ENCODE measurements around the gene RNPEPL1.

GRCh38 chr2:240568678-240569522 is 616 bp downstream of the RNPEPL1 start:
- TF ChIP-seq, protein P1, sequence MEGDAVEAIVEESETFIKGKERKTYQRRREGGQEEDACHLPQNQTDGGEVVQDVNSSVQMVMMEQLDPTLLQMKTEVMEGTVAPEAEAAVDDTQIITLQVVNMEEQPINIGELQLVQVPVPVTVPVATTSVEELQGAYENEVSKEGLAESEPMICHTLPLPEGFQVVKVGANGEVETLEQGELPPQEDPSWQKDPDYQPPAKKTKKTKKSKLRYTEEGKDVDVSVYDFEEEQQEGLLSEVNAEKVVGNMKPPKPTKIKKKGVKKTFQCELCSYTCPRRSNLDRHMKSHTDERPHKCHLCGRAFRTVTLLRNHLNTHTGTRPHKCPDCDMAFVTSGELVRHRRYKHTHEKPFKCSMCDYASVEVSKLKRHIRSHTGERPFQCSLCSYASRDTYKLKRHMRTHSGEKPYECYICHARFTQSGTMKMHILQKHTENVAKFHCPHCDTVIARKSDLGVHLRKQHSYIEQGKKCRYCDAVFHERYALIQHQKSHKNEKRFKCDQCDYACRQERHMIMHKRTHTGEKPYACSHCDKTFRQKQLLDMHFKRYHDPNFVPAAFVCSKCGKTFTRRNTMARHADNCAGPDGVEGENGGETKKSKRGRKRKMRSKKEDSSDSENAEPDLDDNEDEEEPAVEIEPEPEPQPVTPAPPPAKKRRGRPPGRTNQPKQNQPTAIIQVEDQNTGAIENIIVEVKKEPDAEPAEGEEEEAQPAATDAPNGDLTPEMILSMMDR (IDR thresholded peaks at IDR 0.05; ENCODE audit: insufficient read depth, low read length, poor library complexity, severe bottlenecking) = no peak
- TF ChIP-seq EZH2phosphoT487 (conservative IDR thresholded peaks at IDR 0.05; ENCODE audit: low read length) = no peak
